SJSA1 (cell line): ENCODE measurements around the gene OR4D2. TPM values are rescaled to one million over a fixed set of nuclear protein-coding genes. Genes with fewer than 3 reads are reported as not detected.

Source experiments
- DNase-seq, 2 experiments: peaks; one replicate each; pipeline ENCODE4 v3.0.0-alpha.2; 2015 to 2020; ENCODE audit warnings: low spot score in 2 of 2, low read depth in 1 of 2
- H3K27ac ChIP-seq: fragments of 250-450 bp; sonication (Bioruptor Pico); 2 replicates; pipeline ENCODE4 v1.5.1; 2020; ENCODE audit warnings: mild to moderate bottlenecking, moderate library complexity
- H3K27me3 ChIP-seq: fragments of 250-450 bp; sonication (Bioruptor Pico); replicated peaks from 2 replicates; pipeline ENCODE4 v1.5.1; 2020; ENCODE audit warnings: mild to moderate bottlenecking, moderate library complexity
- H3K36me3 ChIP-seq: fragments of 250-450 bp; sonication (Bioruptor Pico); 2 replicates; pipeline ENCODE4 v1.5.1; 2020; ENCODE audit warnings: mild to moderate bottlenecking
- H3K4me1 ChIP-seq: fragments of 250-450 bp; sonication (Bioruptor Pico); replicated peaks from 2 replicates; pipeline ENCODE4 v1.6.1; 2021; ENCODE audit warnings: mild to moderate bottlenecking
- H3K4me3 ChIP-seq: fragments of 250-450 bp; sonication (Bioruptor Pico); 2 replicates; pipeline ENCODE4 v1.5.1; 2020; ENCODE audit warnings: mild to moderate bottlenecking
- H3K9me3 ChIP-seq: fragments of 250-450 bp; sonication (Bioruptor Pico); replicated peaks from 2 replicates; pipeline ENCODE4 v1.5.1; 2020; ENCODE audit warnings: mild to moderate bottlenecking
- total RNA-seq: library from RNA; depleted of rRNA; stranded (reverse); fragments of >200 nt; shearing (Covaris generic); gene quantifications from 2 replicates; pipeline ENCODE4 v1.2.3, GENCODE V29; 2014

Gene OR4D2
- total RNA-seq, 1 experiment from 2014 or later: not detected

DNA sequence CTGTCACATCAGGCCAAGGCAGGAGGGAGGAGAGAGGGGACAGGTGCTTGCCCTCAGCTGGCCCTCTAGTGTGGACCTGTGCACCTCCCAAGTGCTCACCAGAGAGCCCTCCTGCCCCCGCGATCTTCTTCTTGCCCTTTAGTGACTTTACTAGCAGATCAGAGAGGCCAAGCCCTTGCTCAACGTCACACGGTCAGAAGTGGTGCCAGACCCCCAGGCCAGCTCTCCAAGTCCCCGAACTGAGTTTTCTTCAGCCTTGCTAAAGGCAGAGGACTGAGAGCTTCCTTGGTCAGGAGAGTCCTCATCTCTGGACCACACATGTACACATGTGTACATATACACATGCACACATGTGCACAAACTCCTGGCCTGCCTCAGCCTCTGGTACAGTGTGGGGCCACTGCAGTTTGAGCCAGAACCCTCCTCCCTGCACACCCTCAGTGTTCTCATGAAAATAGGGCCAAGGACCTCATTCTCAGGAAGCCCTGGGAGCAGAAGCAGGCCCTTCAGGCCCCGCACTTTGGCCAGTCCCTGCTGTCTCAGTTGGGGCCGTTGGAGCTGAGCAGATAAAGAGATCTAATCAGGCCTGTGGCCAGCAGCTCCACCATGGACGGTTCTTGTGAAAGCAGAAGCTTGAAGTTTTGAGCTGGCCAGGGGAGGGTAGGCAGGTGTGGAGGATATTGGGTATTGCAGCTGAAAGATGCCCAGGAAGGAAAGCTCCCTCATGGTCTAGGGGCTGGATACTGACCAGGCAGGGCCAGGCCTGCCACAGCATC, 18.4 kb downstream of the OR4D2 start:
- peak in 1 of 2 experiments; percentile 41 for DNase-seq
- Histone ChIP-seq H3K9me3 (no peaks in the 10 kb centered on the region), H3K27ac (no peak overlapping the region), H3K4me1 (no peaks in the 10 kb centered on the region), H3K36me3 (no peaks in the 10 kb centered on the region), H3K27me3 (peaks cover 26% of the 10 kb centered on the region), H3K4me3 (no peak overlapping the region)

- DNase-seq: peak in 1 of 2 experiments; percentile 41
- Histone ChIP-seq H3K4me1 (no peaks in the 10 kb centered on the region), H3K27ac (no peak overlapping the region), H3K27me3 (peaks cover 26% of the 10 kb centered on the region), H3K36me3 (no peaks in the 10 kb centered on the region), H3K9me3 (no peaks in the 10 kb centered on the region), H3K4me3 (no peak overlapping the region)
Measured at GRCh38 chr17:58186591-58186990, 19.8 kb downstream of the OR4D2 start.

- no peaks in the 10 kb centered on the region for H3K4me1 ChIP-seq
- peak in 1 of 2 experiments; percentile 26 for DNase-seq
- H3K9me3 ChIP-seq: no peaks in the 10 kb centered on the region
- no peak overlapping the region for H3K4me3 ChIP-seq
- no peak overlapping the region for H3K27ac ChIP-seq
- H3K27me3 ChIP-seq: peaks cover 28% of the 10 kb centered on the region
- no peaks in the 10 kb centered on the region for H3K36me3 ChIP-seq
Measured at GRCh38 chr17:58187063-58187462, 20.3 kb downstream of the OR4D2 start.

DNA sequence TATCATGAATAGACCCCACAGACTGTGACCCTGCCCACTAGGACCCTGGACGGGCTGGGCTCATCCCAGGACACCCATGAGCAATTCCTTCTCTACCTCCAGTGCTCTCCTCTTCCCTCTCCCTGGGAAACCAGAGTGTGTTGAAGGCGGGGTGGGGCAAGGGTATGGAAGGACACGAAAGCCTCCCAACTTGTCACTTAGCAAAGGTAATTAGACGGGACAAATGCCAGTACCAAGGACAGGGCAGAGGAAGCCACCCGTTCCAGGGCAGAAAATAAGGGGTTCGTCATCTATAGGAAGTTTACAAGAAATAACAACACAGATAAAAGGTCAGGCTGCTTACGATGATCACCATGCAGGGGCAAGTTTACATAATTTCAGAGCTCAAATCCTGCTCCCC, 20.9 kb downstream of the OR4D2 start:
- peaks cover 35% of the 10 kb centered on the region for H3K27me3 ChIP-seq
- DNase-seq: peak in 1 of 2 experiments; percentile 37
- no peaks in the 10 kb centered on the region for H3K9me3 ChIP-seq
- H3K36me3 ChIP-seq: no peaks in the 10 kb centered on the region
- H3K4me3 ChIP-seq: no peak overlapping the region
- no peaks in the 10 kb centered on the region for H3K4me1 ChIP-seq
- H3K27ac ChIP-seq: no peak overlapping the region

DNA sequence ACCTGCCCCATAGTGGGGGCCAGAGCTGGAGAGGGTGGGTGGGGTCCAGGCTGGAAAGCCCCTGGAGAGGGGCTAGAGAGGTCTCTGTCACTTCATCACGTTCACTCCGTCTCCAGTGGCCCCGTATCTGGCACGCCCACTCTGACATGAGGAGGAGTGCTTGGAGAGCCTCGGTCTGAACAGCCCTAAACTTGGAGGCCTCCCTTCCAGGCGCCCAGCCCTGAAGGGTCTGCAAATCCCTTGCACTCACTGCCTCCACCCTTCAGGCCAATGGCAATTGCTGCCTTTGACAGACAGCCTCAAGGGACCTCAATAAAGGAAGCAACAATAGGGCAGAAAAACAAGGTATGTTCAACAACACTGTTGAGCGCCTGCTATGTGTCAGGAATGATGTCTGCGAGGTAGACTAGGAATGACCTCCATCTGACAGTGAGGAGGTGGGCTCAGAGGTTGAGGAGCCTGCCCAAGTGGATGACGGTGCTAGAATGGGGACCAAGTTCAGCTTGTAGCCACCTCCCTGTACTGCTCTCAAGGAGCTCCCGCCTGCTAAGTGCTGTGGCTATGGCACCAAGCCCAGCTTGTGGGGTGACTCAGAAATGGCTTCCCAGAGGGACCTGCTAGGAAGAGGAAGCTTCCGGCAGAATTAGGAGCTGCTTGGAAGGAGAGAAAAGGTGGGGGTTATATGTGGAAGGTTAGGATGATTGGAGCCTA, 22.8 kb downstream of the OR4D2 start:
- peak; percentile 42 to 70 for DNase-seq
- Histone ChIP-seq H3K4me3 (no peak overlapping the region), H3K27ac (no peak overlapping the region), H3K27me3 (peaks cover 41% of the 10 kb centered on the region), H3K9me3 (no peaks in the 10 kb centered on the region), H3K4me1 (no peaks in the 10 kb centered on the region), H3K36me3 (no peaks in the 10 kb centered on the region)

DNA sequence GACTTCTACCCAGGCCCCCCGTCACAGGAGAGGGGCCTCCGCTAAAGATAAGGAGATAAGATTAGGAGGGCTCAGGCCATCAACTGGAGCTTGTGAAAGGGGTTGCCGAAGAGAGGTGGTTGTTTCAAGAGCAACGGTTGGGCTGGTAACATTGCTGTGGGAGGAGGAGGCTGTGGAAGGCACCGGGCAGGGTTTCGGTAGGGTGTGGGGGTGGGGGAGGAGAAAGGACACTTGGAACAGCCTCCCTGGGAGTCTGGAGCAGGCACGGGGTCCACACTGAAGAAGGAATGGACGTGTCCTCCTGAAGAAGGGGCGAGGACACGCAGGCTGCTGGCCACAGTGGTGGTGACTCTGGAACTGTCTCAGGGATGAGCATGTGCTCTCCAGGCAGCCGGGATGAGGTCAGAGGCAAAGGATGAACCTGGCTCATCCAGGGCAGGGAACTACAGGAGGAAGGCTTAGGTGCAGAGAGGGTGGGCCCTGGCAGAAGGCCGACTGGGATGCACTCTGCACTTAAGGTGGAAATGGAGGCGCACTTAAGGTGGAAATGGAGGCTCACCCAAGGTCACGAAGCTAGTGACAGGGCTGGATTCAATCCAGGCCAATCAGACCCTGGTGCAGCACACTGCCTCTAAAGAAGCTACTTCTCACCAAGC, 24.6 kb downstream of the OR4D2 start:
- Histone ChIP-seq H3K36me3 (no peaks in the 10 kb centered on the region), H3K4me1 (no peaks in the 10 kb centered on the region), H3K9me3 (no peaks in the 10 kb centered on the region), H3K27ac (no peak overlapping the region), H3K4me3 (no peak overlapping the region), H3K27me3 (peaks cover 37% of the 10 kb centered on the region)
- no peak for DNase-seq

- Histone ChIP-seq H3K27me3 (peaks cover 40% of the 10 kb centered on the region), H3K4me1 (no peaks in the 10 kb centered on the region), H3K27ac (no peak within 1 kb of the TSS), H3K36me3 (no peaks in the 10 kb centered on the region), H3K4me3 (no peak within 1 kb of the TSS), H3K9me3 (no peaks in the 10 kb centered on the region)
- no peak for DNase-seq
Measured at GRCh38 chr17:58192612-58193011, 25.8 kb downstream of the OR4D2 start, which contains the start of gene EPX. EPX (plus strand) TSS chr17:58192726; CDS start chr17:58192847, 121 bp downstream.

GRCh38 chr17:58193641-58194255, 27.0 kb downstream of the OR4D2 start:
- no peaks in the 10 kb centered on the region for H3K4me1 ChIP-seq
- no peak overlapping the region for H3K4me3 ChIP-seq
- H3K27me3 ChIP-seq: peaks cover 38% of the 10 kb centered on the region
- no peaks in the 10 kb centered on the region for H3K36me3 ChIP-seq
- DNase-seq: no peak
- H3K9me3 ChIP-seq: no peaks in the 10 kb centered on the region
- H3K27ac ChIP-seq: no peak overlapping the region

- no peaks in the 10 kb centered on the region for H3K4me1 ChIP-seq
- H3K27ac ChIP-seq: no peak overlapping the region
- DNase-seq: no peak
- no peaks in the 10 kb centered on the region for H3K36me3 ChIP-seq
- H3K4me3 ChIP-seq: no peak overlapping the region
- H3K27me3 ChIP-seq: peaks cover 55% of the 10 kb centered on the region
- no peaks in the 10 kb centered on the region for H3K9me3 ChIP-seq
Measured at GRCh38 chr17:58195518-58196123, 28.8 kb downstream of the OR4D2 start.

DNA sequence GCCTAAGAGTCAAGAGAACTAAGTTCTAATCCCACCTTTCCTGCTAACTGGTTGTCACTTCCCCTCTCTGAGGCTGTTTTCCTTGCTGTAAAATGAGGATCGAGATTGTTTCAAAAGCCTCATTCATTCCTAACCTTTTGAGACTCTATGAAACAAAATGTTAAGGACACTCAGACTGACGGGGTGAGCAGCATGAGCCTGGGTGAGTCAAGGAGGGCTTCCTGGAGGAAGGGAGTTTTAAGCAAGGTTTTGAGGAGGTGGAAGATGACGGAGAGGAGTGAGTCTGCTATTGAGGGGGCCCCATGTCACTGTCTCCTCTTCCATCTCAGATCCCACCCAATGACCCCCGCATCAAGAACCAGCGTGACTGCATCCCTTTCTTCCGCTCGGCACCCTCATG, 29.8 kb downstream of the OR4D2 start:
- H3K9me3 ChIP-seq: no peaks in the 10 kb centered on the region
- H3K36me3 ChIP-seq: no peaks in the 10 kb centered on the region
- H3K4me3 ChIP-seq: no peak overlapping the region
- DNase-seq: no peak
- H3K27me3 ChIP-seq: peaks cover 61% of the 10 kb centered on the region
- no peak overlapping the region for H3K27ac ChIP-seq
- no peaks in the 10 kb centered on the region for H3K4me1 ChIP-seq

- Histone ChIP-seq H3K9me3 (no peaks in the 10 kb centered on the region), H3K36me3 (no peaks in the 10 kb centered on the region), H3K27ac (no peak overlapping the region), H3K4me3 (no peak overlapping the region), H3K27me3 (peaks cover 45% of the 10 kb centered on the region), H3K4me1 (no peaks in the 10 kb centered on the region)
- peak; percentile 43 to 81 for DNase-seq
Measured at GRCh38 chr17:58200024-58200633, 33.3 kb downstream of the OR4D2 start.

GRCh38 chr17:58202859-58203258, 36.1 kb downstream of the OR4D2 start:
- H3K36me3 ChIP-seq: 0 out of 2 replicates have a peak, but pooled peaks cover 5% of the 10 kb centered on the region
- no peak overlapping the region for H3K4me3 ChIP-seq
- DNase-seq: no peak
- no peaks in the 10 kb centered on the region for H3K9me3 ChIP-seq
- H3K4me1 ChIP-seq: no peaks in the 10 kb centered on the region
- no peak overlapping the region for H3K27ac ChIP-seq
- H3K27me3 ChIP-seq: peaks cover 32% of the 10 kb centered on the region

GRCh38 chr17:58204796-58205195, 38.0 kb downstream of the OR4D2 start:
- Histone ChIP-seq H3K27me3 (peaks cover 14% of the 10 kb centered on the region), H3K4me1 (no peaks in the 10 kb centered on the region), H3K4me3 (no peak overlapping the region), H3K9me3 (no peaks in the 10 kb centered on the region), H3K36me3 (0 out of 2 replicates have a peak, but pooled peaks cover 5% of the 10 kb centered on the region), H3K27ac (no peak overlapping the region)
- DNase-seq: no peak
